Measurements from ENCODE around the gene VAT1L. TPM values are rescaled to one million over a fixed set of nuclear protein-coding genes. Genes with fewer than 3 reads are reported as not detected.

VAT1L gene
- total and polyA plus RNA-seq, 2 donors (not counting 3 experiments of a cell fraction or from before 2014, with no cell fraction given) = 0.46 to 1.5 TPM

GRCh38 chr16:77860953-77861352 is 72.6 kb downstream of the VAT1L start:
- Histone ChIP-seq H3K79me2 (ENCODE audit: control insufficient read depth, insufficient read depth, low read length) (no peaks in the 10 kb centered on the region), H2AFZ (ENCODE audit: low read depth, low read length) (no peak overlapping the region), H3K27me3 (ENCODE audit: control insufficient read depth in 2 of 2, insufficient read depth in 2 of 2, low read length in 2 of 2) (peaks cover 5 to 8% of the 10 kb centered on the region in 2 experiments), H3K9me3 (replicated peaks; ENCODE audit: control insufficient read depth, insufficient read depth, low read length) (no peaks in the 10 kb centered on the region), H3K4me3 (replicated peaks in 1 of 3; ENCODE audit: insufficient read depth in 1 of 3, low read depth in 1 of 3, low read length in 3 of 3) (no peak overlapping the region), H3K4me2 (ENCODE audit: insufficient read depth, low read length) (no peak overlapping the region), H4K20me1 (replicated peaks; ENCODE audit: control insufficient read depth, extremely low read depth, insufficient read depth, low read length) (no peaks in the 10 kb centered on the region), H3K27ac (ENCODE audit: insufficient read depth, low read depth, low read length) (no peak overlapping the region), H3K9ac (replicated peaks; ENCODE audit: extremely low read depth, insufficient read depth, low read length) (no peak overlapping the region), H3K4me1 (ENCODE audit: control insufficient read depth, extremely low read depth, insufficient read depth, low read length) (no peaks in the 10 kb centered on the region), H3K36me3 (ENCODE audit: control insufficient read depth in 2 of 2, extremely low read depth in 1 of 2, insufficient read depth in 2 of 2, low read length in 2 of 2) (no peaks in the 10 kb centered on the region), H3K9me1 (replicated peaks; ENCODE audit: control insufficient read depth, extremely low read depth, insufficient read depth, low read length) (no peaks in the 10 kb centered on the region)
- intact Hi-C loops (cut with micrococcal nuclease) = no loop called here
- ChIA-PET POLR2A (no interaction called here), CTCF (no interaction called here)
- FAIRE-seq (no peak), DNase-seq (ENCODE audit: low read depth, low spot score) (no peak)
- TF ChIP-seq MAX (IDR thresholded peaks at IDR 0.05; ENCODE audit: insufficient read depth, insufficient read length) (no peak), MYC (IDR thresholded peaks at IDR 0.05; ENCODE audit: low read depth, low read length) (no peak), CTCF (IDR thresholded peaks at IDR 0.05; ENCODE audit: extremely low read depth in 1 of 2, insufficient read depth in 1 of 2, low read depth in 1 of 2, low read length in 2 of 2) (no peak)
- BruUV-seq (replicated peaks) = no TSS peak
- dilution Hi-C loops (cut with MboI; ENCODE audit: extremely low pct_ligation_motif_present, low sequenced_read_pairs) = no loop called here

GRCh38 chr16:77863250-77863649 is 74.9 kb downstream of the VAT1L start:
- ChIA-PET CTCF (interaction anchor here (1.0 kb wide), 1 partner anchor 8 kb away, joined by 3 read pairs; no protein-coding TSS in a partner anchor), POLR2A (no interaction called here)
- Histone ChIP-seq H3K4me3 (replicated peaks in 1 of 3; ENCODE audit: insufficient read depth in 1 of 3, low read depth in 1 of 3, low read length in 3 of 3) (no peak overlapping the region), H3K4me1 (ENCODE audit: control insufficient read depth, extremely low read depth, insufficient read depth, low read length) (no peaks in the 10 kb centered on the region), H3K9me3 (replicated peaks; ENCODE audit: control insufficient read depth, insufficient read depth, low read length) (no peaks in the 10 kb centered on the region), H3K4me2 (ENCODE audit: insufficient read depth, low read length) (no peak overlapping the region), H3K36me3 (ENCODE audit: control insufficient read depth in 2 of 2, extremely low read depth in 1 of 2, insufficient read depth in 2 of 2, low read length in 2 of 2) (no peaks in the 10 kb centered on the region), H3K27ac (ENCODE audit: insufficient read depth, low read depth, low read length) (no peak overlapping the region), H3K79me2 (ENCODE audit: control insufficient read depth, insufficient read depth, low read length) (no peaks in the 10 kb centered on the region), H3K9me1 (replicated peaks; ENCODE audit: control insufficient read depth, extremely low read depth, insufficient read depth, low read length) (no peaks in the 10 kb centered on the region), H2AFZ (ENCODE audit: low read depth, low read length) (no peak overlapping the region), H3K9ac (replicated peaks; ENCODE audit: extremely low read depth, insufficient read depth, low read length) (no peak overlapping the region), H4K20me1 (replicated peaks; ENCODE audit: control insufficient read depth, extremely low read depth, insufficient read depth, low read length) (no peaks in the 10 kb centered on the region), H3K27me3 (ENCODE audit: control insufficient read depth in 2 of 2, insufficient read depth in 2 of 2, low read length in 2 of 2) (peaks cover 2 to 3% of the 10 kb centered on the region in 2 experiments)
- TF ChIP-seq JUN (IDR thresholded peaks at IDR 0.05; ENCODE audit: borderline replicate concordance, insufficient read depth, insufficient read length, low read depth) = no peak
- TF ChIP-seq CTCF (IDR thresholded peaks at IDR 0.05; ENCODE audit: extremely low read depth in 1 of 2, insufficient read depth in 1 of 2, low read depth in 1 of 2, low read length in 2 of 2) = no peak
- no peak for TF ChIP-seq FOS (IDR thresholded peaks at IDR 0.05; ENCODE audit: borderline replicate concordance, insufficient read depth, low read length)
- no peak for TF ChIP-seq GATA2 (IDR thresholded peaks at IDR 0.05; ENCODE audit: insufficient read depth, insufficient read length, low read depth, low read length)
- no peak for TF ChIP-seq POLR2AphosphoS5 (IDR thresholded peaks at IDR 0.05; ENCODE audit: insufficient read depth, low read depth, low read length)
- no peak for TF ChIP-seq EZH2 (IDR thresholded peaks at IDR 0.05; ENCODE audit: borderline replicate concordance, low read depth, low read length, severe bottlenecking)
- no peak for TF ChIP-seq MAX (IDR thresholded peaks at IDR 0.05; ENCODE audit: insufficient read depth, insufficient read length)
- TF ChIP-seq POLR2A (IDR thresholded peaks at IDR 0.05; ENCODE audit: low read depth, low read length) = no peak
- TF ChIP-seq MYC (IDR thresholded peaks at IDR 0.05; ENCODE audit: low read depth, low read length) = no peak
- intact Hi-C loops (cut with micrococcal nuclease) = no loop called here
- FAIRE-seq (no peak), DNase-seq (ENCODE audit: low read depth, low spot score) (no peak)
- dilution Hi-C loops (cut with MboI; ENCODE audit: extremely low pct_ligation_motif_present, low sequenced_read_pairs) = no loop called here
- no TSS peak for BruUV-seq (replicated peaks)
